ENCODE results near the gene ANKH. TPM values are rescaled to one million over a fixed set of nuclear protein-coding genes. Genes with fewer than 3 reads are reported as not detected.
A peak's percentile ranks its signal among the peaks of the same experiment; 100 is the strongest.

ANKH gene
- total RNA-seq, 4 donors from 2014 or later = 31.2 to 55.2 (median 34.7) TPM

DNA sequence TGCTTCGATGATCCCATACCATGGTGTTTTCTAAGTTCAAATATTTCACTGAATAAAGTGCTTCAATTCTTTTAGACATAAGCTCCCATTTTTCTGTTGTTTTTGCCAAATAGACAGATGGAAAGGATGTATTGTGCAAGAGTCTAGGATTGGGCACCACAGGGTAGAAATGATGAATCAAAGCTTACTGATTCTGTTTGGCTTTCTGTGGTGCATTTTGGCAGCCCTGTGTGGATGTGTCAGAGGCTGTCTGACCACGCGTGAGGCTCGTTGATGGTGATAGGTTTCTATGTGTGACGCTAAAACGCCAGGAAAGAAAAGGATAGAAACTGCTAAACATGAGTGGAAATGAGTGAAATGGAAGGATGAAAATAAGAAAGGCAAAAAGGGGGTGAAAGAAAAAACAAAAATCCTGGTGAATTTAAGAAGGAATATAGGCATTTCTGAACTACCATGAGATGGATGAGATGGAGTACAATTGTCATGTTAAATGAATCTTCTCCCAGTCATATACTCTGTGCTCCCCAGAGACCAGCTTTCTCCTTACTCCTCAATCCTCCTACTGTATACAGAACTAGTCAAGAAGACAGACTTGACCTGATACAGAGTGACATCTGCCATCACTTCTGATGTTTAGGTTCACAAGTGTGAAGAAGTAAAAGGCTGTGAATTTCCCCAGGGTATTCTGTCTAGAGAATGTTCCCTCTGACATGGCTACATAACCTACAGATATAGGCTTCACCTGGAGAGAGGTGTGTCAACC is 54.4 kb downstream of the ANKH start:
- intact Hi-C loops (cut with DNase I) = no loop called here
- peaks cover 5 to 13% of the 10 kb centered on the region in 2 donors for H3K4me1 ChIP-seq
- H3K36me3 ChIP-seq = no peaks in the 10 kb centered on the region
- H3K9me3 ChIP-seq = no peaks in the 10 kb centered on the region
- WGBS, 2 donors = 78 to 89% methylated on average over 6 of the region's 6 CpGs
- no peak overlapping the region for H3K4me3 ChIP-seq (replicated peaks in 1 of 3)
- TF ChIP-seq POLR2A (IDR thresholded peaks at IDR 0.05) = no peak
- TF ChIP-seq, protein P1, sequence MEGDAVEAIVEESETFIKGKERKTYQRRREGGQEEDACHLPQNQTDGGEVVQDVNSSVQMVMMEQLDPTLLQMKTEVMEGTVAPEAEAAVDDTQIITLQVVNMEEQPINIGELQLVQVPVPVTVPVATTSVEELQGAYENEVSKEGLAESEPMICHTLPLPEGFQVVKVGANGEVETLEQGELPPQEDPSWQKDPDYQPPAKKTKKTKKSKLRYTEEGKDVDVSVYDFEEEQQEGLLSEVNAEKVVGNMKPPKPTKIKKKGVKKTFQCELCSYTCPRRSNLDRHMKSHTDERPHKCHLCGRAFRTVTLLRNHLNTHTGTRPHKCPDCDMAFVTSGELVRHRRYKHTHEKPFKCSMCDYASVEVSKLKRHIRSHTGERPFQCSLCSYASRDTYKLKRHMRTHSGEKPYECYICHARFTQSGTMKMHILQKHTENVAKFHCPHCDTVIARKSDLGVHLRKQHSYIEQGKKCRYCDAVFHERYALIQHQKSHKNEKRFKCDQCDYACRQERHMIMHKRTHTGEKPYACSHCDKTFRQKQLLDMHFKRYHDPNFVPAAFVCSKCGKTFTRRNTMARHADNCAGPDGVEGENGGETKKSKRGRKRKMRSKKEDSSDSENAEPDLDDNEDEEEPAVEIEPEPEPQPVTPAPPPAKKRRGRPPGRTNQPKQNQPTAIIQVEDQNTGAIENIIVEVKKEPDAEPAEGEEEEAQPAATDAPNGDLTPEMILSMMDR (IDR thresholded peaks at IDR 0.05) = no peak
- H3K27ac ChIP-seq = peak overlapping the region in 2 of 3 donors; percentile 3 to 37
- peak; percentile 21 to 25 for DNase-seq
- H3K27me3 ChIP-seq = no peaks in the 10 kb centered on the region

DNA sequence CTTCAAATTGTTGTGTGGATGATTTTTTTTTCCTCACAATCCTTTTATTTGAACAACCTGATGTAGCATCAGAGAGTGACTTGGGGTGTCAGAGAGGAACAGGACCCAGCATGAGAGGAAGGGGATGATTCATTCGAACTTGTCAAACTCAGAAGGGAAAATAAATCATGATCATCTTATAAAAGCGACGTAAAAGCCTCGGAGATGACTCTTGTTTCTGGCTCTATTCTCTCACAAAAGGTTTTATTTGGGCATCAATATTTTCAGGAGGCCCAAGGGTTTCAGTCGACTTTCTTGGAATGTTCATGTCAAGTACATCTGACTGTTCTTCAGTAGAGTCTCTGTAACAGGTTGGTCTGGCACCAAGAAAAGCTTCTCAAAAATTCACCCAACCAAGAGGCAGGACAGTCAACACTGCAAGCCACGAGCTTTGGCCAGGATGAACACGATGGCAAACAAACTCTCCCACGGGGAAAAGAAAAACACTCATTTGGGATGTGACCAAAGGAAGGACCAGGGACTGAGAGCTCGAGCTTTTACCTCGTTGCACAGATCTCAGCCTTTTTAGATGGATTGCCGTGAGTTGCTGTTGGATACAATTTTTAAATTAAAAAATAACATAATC is 55.1 kb downstream of the ANKH start:
- no peaks in the 10 kb centered on the region for H3K27me3 ChIP-seq
- intact Hi-C loops (cut with DNase I) = no loop called here
- TF ChIP-seq, protein P1 (IDR thresholded peaks at IDR 0.05) = no peak
- TF ChIP-seq POLR2A (IDR thresholded peaks at IDR 0.05) = no peak
- H3K27ac ChIP-seq = peak overlapping the region in 2 of 3 donors; percentile 3 to 37
- H3K36me3 ChIP-seq = no peaks in the 10 kb centered on the region
- H3K4me1 ChIP-seq = peaks cover 5 to 13% of the 10 kb centered on the region in 2 donors
- H3K4me3 ChIP-seq (replicated peaks in 1 of 3) = no peak overlapping the region
- no peaks in the 10 kb centered on the region for H3K9me3 ChIP-seq
- WGBS, 2 donors = 41 to 43% methylated on average over 11 of the region's 11 CpGs
- peak; percentile 60 to 68 for DNase-seq

- Histone ChIP-seq H3K9me3 (no peaks in the 10 kb centered on the region), H3K4me1 (peaks cover 8 to 22% of the 10 kb centered on the region in 2 donors), H3K27ac (no peak overlapping the region), H3K4me3 (replicated peaks in 1 of 3) (no peak overlapping the region), H3K36me3 (no peaks in the 10 kb centered on the region), H3K27me3 (no peaks in the 10 kb centered on the region)
- no peak for DNase-seq
- 90 to 94% methylated on average over 3 of the region's 3 CpGs for WGBS, 2 donors
- TF ChIP-seq, protein P1 (IDR thresholded peaks at IDR 0.05) = no peak
- intact Hi-C loops (cut with DNase I) = no loop called here
Measured at GRCh38 chr5:14813747-14814146, 57.8 kb downstream of the ANKH start.

DNA sequence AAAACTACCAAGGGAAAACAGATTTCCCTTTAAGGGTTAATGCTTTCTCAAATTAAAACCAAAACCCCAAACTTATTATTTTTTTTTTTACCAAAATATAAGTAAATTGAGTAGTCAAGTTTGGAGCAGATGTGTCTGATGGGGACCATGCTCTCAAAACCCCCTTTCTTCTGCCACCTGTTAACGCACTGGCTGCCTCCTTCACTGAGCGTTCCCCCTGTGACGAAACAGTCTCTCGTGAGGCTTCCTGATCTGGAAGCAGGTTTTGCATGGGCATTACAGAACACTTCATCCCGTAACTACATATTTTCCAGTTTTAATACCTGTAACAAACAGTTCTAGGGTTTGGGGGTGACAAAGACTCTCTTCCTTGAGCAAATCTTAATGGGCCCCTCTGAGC is 59.4 kb downstream of the ANKH start:
- no peaks in the 10 kb centered on the region for H3K27me3 ChIP-seq
- H3K4me1 ChIP-seq = peaks cover 8 to 22% of the 10 kb centered on the region in 2 donors
- TF ChIP-seq, protein P1 (IDR thresholded peaks at IDR 0.05) = no peak
- TF ChIP-seq POLR2A (IDR thresholded peaks at IDR 0.05) = no peak
- H3K9me3 ChIP-seq = no peaks in the 10 kb centered on the region
- intact Hi-C loops (cut with DNase I) = no loop called here
- H3K27ac ChIP-seq = no peak overlapping the region
- no peaks in the 10 kb centered on the region for H3K36me3 ChIP-seq
- 94 to 97% methylated on average over 5 of the region's 5 CpGs for WGBS, 2 donors
- no peak for DNase-seq
- H3K4me3 ChIP-seq (replicated peaks in 1 of 3) = no peak overlapping the region

DNA sequence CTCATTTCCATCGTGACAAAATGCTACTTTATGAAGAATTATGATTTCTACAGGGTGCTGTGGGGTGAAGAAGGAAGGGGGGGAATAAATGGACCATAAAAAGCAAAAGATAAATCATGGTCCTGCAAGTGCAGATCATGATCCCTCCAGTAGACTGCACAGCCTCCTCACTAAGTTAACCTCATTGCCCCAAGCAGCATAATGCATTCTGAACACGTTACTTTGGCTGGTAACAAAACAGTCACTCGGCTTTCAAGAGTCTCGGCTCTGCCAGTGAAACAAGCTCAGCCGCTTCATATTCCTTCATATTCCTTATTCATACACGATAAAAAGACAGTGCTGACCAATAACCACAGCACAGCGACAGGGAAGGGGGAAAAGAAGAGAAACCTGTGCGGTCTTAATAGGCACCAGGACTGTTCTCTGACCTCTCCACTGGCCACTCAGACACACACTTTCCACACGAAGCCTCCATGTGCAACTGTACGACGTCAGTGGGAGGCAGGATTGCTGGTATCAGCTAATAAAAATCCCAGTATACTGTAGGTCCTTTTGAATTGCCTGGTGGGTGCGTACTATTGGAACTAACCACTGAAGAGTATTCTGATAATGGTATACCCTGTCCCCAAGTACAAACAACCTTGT is 60.5 kb downstream of the ANKH start:
- 92% methylated on average over 12 of the region's 12 CpGs for WGBS, 2 donors
- no peak for TF ChIP-seq POLR2A (IDR thresholded peaks at IDR 0.05)
- TF ChIP-seq, protein P1 (IDR thresholded peaks at IDR 0.05) = no peak
- no peak overlapping the region for H3K4me3 ChIP-seq (replicated peaks in 1 of 3)
- intact Hi-C loops (cut with DNase I) = no loop called here
- H3K4me1 ChIP-seq = peaks cover 3 to 12% of the 10 kb centered on the region in 2 donors
- no peak overlapping the region for H3K27ac ChIP-seq
- DNase-seq = no peak
- no peaks in the 10 kb centered on the region for H3K36me3 ChIP-seq
- no peaks in the 10 kb centered on the region for H3K27me3 ChIP-seq
- no peaks in the 10 kb centered on the region for H3K9me3 ChIP-seq
